Fibroblast of lung (primary cell): ENCODE data around the gene HTT-AS. TPM values are rescaled to one million over a fixed set of nuclear protein-coding genes. Genes with fewer than 3 reads are reported as not detected.

ENCODE experiments used
- DNase-seq, 2 donors: peaks; one replicate each; pipeline versions ENCODE4 v3.0.0 to v3.0.0-alpha.2; 2010; ENCODE audit warnings: low read depth in 2 of 2
- H2AFZ ChIP-seq: 2 replicates; pipeline ENCODE4 v1.5.1; 2012; ENCODE audit warnings: low read length, control low read depth, inconsistent platforms
- H3K27ac ChIP-seq: 2 replicates; pipeline ENCODE4 v1.5.1; 2011; ENCODE audit warnings: low read length, control low read depth; ENCODE audit not compliant: insufficient read depth
- H3K27me3 ChIP-seq: 2 replicates; pipeline ENCODE4 v1.5.1; 2011; ENCODE audit warnings: mild to moderate bottlenecking, low read length; ENCODE audit not compliant: control insufficient read depth, insufficient read depth
- H3K36me3 ChIP-seq: 2 replicates; pipeline ENCODE4 v1.5.1; 2011; ENCODE audit warnings: low read length; ENCODE audit not compliant: control insufficient read depth, insufficient read depth
- H3K4me1 ChIP-seq: 2 replicates; pipeline ENCODE4 v1.5.1; 2011; ENCODE audit warnings: low read length; ENCODE audit not compliant: control insufficient read depth, insufficient read depth; ENCODE audit errors: extremely low read depth
- H3K4me2 ChIP-seq: 2 replicates; pipeline ENCODE4 v1.5.1; 2011; ENCODE audit warnings: low read length, control low read depth; ENCODE audit not compliant: insufficient read depth; ENCODE audit errors: extremely low read depth
- H3K4me3 ChIP-seq, 4 experiments: fragments of 200-600 bp in 1 of 4; sonication (generic) in 1 of 4; replicated peaks in 1 of 4; 2 replicates each; pipeline ENCODE4 v1.5.1; 2011 to 2016; ENCODE audit warnings: low read length in 4 of 4, low read depth in 3 of 4, mild to moderate bottlenecking in 3 of 4, control low read depth in 2 of 4, inconsistent platforms in 1 of 4, mixed read lengths in 1 of 4; ENCODE audit not compliant: insufficient read depth in 1 of 4; ENCODE audit errors: control extremely low read depth in 1 of 4
- H3K79me2 ChIP-seq: 2 replicates; pipeline ENCODE4 v1.5.1; 2012; ENCODE audit warnings: mild to moderate bottlenecking, low read length, inconsistent platforms; ENCODE audit not compliant: control insufficient read depth, insufficient read depth
- H3K9ac ChIP-seq: 2 replicates; pipeline ENCODE4 v1.5.1; 2011; ENCODE audit warnings: mild to moderate bottlenecking, low read length, control low read depth; ENCODE audit not compliant: insufficient read depth
- H3K9me3 ChIP-seq: 2 replicates; pipeline ENCODE4 v1.5.1; 2012; ENCODE audit warnings: low read depth, low read length; ENCODE audit not compliant: control insufficient read depth, insufficient read depth
- H4K20me1 ChIP-seq: 2 replicates; pipeline ENCODE4 v1.5.1; 2011; ENCODE audit warnings: low read length; ENCODE audit not compliant: control insufficient read depth, insufficient read depth; ENCODE audit errors: extremely low read depth
- EZH2 ChIP-seq: IDR thresholded peaks from 2 replicates; pipeline ENCODE4 v1.5.1; 2012; ENCODE audit warnings: low read length, control low read depth, mild to moderate bottlenecking; ENCODE audit errors: missing control alignments
- polyA plus RNA-seq, 2 donors: library from polyadenylated mRNA; depleted of rRNA in 1 of 2; stranded (reverse) in 1 of 2; unstranded in 1 of 2; fragments of >200 nt; gene quantifications; 2 replicates each; pipeline ENCODE4 v1.2.1, GENCODE V29; 2011 to 2012; ENCODE audit warnings: missing spikeins in 1 of 2
- total RNA-seq: library from RNA; depleted of rRNA; stranded (reverse); fragments of >200 nt; gene quantifications from 2 replicates; pipeline ENCODE4 v1.2.1, GENCODE V29; 2014
- TF ChIP-seq, protein P1 (sequence below), 2 donors: IDR thresholded peaks in 1 of 2; conservative IDR thresholded peaks in 1 of 2; 1 replicate in 1 of 2; 2 replicates in 1 of 2; pipeline ENCODE4 v1.5.1; 2011 to 2012; ENCODE audit warnings: low read length in 2 of 2, control low read depth in 1 of 2, inconsistent platforms in 1 of 2, low read depth in 1 of 2, mild to moderate bottlenecking in 1 of 2

Gene HTT-AS
- total and polyA plus RNA-seq, 2 donors (not counting 1 experiment from before 2014, with no cell fraction given) = not detected

DNA sequence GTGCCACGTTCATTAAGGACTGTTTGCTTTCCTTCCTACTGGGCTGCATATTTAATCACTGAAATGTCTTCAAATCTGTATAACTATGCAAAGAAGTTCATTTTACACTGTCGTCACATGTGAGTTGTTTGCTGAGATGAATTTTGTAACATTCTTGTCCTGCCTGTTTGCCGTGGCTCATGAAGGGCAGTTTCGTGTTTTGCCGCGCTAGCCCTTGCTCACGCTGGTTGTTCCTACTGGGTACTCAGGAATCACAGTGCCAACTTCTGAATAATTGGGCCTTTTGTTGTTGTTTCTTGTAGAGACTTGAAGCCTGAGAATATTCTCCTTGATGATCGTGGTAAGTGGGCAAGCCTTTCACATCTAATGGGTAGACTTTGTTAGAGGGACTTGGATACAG, 52.2 kb downstream of the HTT-AS start:
- DNase-seq = no peak

DNA sequence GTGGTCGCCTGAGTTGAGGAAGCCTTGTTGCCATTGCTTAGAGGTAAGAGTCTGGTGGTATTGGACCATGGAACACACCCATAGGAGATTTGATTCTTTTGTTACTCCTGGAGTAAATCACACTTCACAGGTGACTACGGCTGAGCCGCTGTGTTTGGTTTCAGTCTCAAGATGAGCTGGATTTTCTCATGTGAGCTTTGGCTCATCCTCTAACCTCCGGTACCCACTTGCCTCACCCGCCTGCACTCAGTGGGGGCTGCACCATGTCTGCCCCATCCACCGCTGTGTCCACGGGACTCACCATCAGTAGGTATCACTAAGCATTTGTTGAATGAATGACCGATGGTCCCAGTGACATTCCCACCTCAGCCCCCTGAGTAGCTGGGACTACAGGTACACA, 52.7 kb downstream of the HTT-AS start:
- H3K9ac ChIP-seq = no peak overlapping the region
- no peaks in the 10 kb centered on the region for H3K36me3 ChIP-seq
- H4K20me1 ChIP-seq = no peaks in the 10 kb centered on the region
- no peaks in the 10 kb centered on the region for H3K4me1 ChIP-seq
- peaks cover 3% of the 10 kb centered on the region for H3K27me3 ChIP-seq
- H2AFZ ChIP-seq = no peak overlapping the region
- H3K79me2 ChIP-seq = no peaks in the 10 kb centered on the region
- no peak overlapping the region for H3K4me3 ChIP-seq
- TF ChIP-seq, protein P1, sequence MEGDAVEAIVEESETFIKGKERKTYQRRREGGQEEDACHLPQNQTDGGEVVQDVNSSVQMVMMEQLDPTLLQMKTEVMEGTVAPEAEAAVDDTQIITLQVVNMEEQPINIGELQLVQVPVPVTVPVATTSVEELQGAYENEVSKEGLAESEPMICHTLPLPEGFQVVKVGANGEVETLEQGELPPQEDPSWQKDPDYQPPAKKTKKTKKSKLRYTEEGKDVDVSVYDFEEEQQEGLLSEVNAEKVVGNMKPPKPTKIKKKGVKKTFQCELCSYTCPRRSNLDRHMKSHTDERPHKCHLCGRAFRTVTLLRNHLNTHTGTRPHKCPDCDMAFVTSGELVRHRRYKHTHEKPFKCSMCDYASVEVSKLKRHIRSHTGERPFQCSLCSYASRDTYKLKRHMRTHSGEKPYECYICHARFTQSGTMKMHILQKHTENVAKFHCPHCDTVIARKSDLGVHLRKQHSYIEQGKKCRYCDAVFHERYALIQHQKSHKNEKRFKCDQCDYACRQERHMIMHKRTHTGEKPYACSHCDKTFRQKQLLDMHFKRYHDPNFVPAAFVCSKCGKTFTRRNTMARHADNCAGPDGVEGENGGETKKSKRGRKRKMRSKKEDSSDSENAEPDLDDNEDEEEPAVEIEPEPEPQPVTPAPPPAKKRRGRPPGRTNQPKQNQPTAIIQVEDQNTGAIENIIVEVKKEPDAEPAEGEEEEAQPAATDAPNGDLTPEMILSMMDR (conservative IDR thresholded peaks at IDR 0.05 in 1 of 2, IDR thresholded peaks at IDR 0.05 in 1 of 2; ENCODE audit: low read depth in 1 of 2, low read length in 2 of 2) = no peak
- no peak for TF ChIP-seq EZH2
- DNase-seq = no peak
- H3K27ac ChIP-seq = no peak overlapping the region
- H3K4me2 ChIP-seq = no peak overlapping the region
- H3K9me3 ChIP-seq = no peaks in the 10 kb centered on the region

More for the DNA sequence above, 52.2 kb downstream of the HTT-AS start:
- no peak overlapping the region for H3K27ac ChIP-seq
- no peaks in the 10 kb centered on the region for H3K9me3 ChIP-seq
- H3K9ac ChIP-seq = no peak overlapping the region
- H3K36me3 ChIP-seq = no peaks in the 10 kb centered on the region
- no peaks in the 10 kb centered on the region for H3K79me2 ChIP-seq
- H3K4me3 ChIP-seq = no peak overlapping the region
- peaks cover 3% of the 10 kb centered on the region for H3K27me3 ChIP-seq
- no peaks in the 10 kb centered on the region for H3K4me1 ChIP-seq
- H4K20me1 ChIP-seq = no peaks in the 10 kb centered on the region
- H3K4me2 ChIP-seq = no peak overlapping the region
- TF ChIP-seq, protein P1 (conservative IDR thresholded peaks at IDR 0.05 in 1 of 2, IDR thresholded peaks at IDR 0.05 in 1 of 2; ENCODE audit: low read depth in 1 of 2, low read length in 2 of 2) = no peak
- no peak for TF ChIP-seq EZH2
- H2AFZ ChIP-seq = no peak overlapping the region

DNA sequence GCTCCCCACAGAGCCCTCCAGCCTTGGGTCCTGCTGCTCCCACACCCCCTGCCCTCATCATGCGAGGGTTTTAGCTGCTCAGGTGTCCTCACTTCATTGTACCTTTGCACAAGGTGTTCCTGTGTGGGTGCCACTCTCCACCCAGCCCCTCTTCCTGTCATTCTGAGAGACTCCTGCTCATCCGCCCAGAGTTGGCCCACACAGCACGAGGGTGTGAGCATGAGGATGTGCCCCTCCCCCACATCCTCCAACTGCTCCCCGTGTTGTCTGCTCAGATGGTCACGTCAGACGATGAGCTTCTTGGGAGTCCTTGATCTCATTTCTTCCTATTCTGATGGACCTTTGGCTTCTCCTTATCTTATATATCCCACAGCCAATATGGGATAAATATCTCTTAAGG, 53.2 kb downstream of the HTT-AS start:
- no peak overlapping the region for H2AFZ ChIP-seq
- H3K9me3 ChIP-seq = no peaks in the 10 kb centered on the region
- no peak overlapping the region for H3K4me3 ChIP-seq
- H3K79me2 ChIP-seq = no peaks in the 10 kb centered on the region
- no peak overlapping the region for H3K4me2 ChIP-seq
- no peak overlapping the region for H3K9ac ChIP-seq
- H3K27me3 ChIP-seq = peaks cover 3% of the 10 kb centered on the region
- H3K4me1 ChIP-seq = no peaks in the 10 kb centered on the region
- no peak for TF ChIP-seq EZH2
- TF ChIP-seq, protein P1 (conservative IDR thresholded peaks at IDR 0.05 in 1 of 2, IDR thresholded peaks at IDR 0.05 in 1 of 2; ENCODE audit: low read depth in 1 of 2, low read length in 2 of 2) = no peak
- H4K20me1 ChIP-seq = no peaks in the 10 kb centered on the region
- H3K27ac ChIP-seq = no peak overlapping the region
- DNase-seq = no peak
- no peaks in the 10 kb centered on the region for H3K36me3 ChIP-seq
